ENCODE results near the gene SNHG17.
"Not testable (repeated sequence)": the region's sequence is repeated elsewhere in the genome, so short reads cannot be mapped to it uniquely, and the experiment has no call there.

The SNHG17 gene

GRCh38 chr20:38434770-38435554 lies at the start of gene SNHG17:
Gene SNHG17, minus strand, starts transcription at chr20:38435328.
- peak; percentile 94 for DNase-seq

DNA sequence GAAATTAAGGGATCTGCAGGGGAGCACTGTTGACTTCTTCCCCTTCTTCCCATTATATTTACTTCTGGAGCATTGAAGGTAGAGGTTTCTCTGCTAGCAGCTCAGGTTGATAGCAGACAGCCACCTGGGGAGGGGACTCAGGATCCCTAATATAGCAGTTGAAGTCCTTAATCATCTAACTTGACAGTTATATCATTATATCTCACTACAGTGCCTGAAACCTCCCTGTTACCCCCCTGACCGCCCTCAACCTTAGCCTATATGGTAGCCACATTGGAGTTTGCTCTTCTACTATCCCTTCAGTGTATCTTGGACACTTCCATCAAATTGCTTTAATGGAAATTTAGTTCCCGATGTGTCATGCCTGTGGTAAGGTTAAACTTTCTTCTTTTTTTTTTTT lies 44.5 kb upstream of the SNHG17 start:
- no peak for DNase-seq

DNA sequence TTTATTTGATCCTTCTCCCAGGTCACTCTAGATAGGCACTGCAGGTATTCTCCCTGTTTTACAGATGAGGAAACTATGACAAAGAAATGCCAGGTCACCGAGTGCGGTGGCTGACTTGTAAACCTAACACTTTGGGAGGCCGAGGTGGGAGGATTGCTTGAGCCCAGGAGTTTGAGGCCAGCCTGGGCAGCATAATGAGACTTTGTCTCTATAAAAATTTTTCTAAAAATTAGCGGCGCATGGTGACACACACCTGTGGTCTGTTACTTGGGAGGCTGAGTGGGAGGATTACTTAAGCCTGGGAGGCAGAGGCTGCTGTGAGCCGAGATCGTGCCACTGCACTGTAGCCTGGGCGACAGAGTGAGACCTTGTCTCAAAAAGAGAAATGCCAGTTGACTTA lies 42.6 kb upstream of the SNHG17 start:
- no peak for DNase-seq

- no peak for DNase-seq
Measured at GRCh38 chr20:38473367-38473795, 38.3 kb upstream of the SNHG17 start.

DNA sequence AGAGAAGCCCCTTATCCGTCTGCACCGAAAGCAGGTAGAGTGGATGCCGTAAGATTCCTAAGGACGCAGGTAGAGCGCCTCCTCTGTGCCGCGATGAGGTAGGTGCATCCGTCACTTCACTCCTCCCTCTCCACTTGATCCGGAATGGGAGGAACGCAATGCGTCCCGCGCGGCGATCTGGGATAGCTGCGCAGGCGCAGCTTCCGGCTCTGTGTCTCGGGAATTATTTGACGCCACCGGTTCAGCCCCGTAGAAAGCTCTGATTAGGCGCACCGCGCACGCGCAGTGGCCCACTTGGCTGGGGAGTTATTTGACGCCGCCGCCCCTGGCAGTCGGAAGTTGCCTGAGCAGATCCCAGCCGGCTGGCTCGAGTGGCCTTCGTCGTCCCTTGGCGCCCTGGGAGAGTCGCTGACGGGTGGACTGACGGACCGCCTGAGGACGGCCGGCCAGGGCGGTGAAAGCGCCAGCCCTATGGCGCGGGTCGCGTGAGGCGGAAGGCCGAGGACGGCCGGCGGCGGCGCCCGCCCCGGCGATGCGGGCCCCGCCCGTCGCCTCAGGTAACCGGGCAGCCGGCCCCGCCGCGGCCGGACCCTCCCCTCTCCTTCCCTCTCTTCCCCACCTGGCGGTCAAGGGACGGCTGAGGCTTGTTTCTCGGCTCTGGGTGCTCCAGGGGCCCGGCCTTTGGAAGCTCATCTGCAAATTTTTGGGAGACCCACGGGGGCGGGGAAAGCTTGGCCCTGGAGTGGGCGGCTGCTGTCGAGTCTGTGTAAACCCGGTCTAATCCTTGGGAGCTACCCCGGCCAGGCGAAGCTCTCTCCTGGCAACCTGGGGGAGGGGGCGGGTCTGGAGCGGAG lies 37.6 kb upstream of the SNHG17 start, which contains the start of gene RALGAPB:
Gene RALGAPB (plus strand): TSS at position 331 of the 854 bp plus-strand sequence. CDS start 15,590 bp downstream, outside the sequence.
- peak; percentile 100 for DNase-seq

- DNase-seq = no peak
Measured at GRCh38 chr20:38471987-38472512, 36.9 kb upstream of the SNHG17 start.

DNA sequence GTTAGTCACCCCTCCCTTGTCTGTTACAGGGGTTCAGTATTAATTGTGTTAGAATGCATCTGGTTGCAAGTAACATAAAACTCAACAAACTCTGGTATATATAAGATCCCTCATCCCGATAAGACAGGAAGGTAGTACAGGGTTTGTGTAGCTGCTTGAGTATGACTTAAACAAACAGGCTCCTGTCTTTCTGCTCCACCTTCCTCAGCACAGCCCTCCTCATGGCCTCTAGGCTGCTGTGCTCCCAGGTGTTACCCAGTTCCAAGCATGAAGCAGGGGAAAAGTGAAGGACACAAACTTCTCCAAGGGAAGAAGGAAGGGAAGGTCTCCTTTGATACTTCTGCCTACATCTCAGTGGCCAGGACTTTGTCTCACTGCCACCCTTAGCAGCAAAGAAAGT lies 36.1 kb upstream of the SNHG17 start:
- no peak for DNase-seq

DNA sequence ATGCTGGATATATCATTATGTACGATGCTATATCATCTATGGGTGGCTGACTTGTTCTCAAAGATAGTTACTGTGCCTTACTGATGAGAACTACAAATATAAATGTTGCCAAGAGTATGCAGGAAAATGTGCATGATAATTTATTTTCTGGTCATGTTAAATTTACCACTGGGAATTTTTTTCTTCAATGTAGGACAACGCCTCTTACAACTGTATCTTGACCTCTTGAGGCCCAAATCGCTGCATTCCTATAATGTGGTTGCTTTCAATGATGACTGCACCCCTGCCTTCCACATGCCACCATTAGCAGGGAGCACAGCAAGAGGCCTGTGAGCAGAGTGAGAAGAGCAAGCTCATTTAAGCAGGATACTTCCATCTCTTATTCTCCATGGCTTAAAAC lies 31.9 kb upstream of the SNHG17 start:
- DNase-seq = no peak

DNA sequence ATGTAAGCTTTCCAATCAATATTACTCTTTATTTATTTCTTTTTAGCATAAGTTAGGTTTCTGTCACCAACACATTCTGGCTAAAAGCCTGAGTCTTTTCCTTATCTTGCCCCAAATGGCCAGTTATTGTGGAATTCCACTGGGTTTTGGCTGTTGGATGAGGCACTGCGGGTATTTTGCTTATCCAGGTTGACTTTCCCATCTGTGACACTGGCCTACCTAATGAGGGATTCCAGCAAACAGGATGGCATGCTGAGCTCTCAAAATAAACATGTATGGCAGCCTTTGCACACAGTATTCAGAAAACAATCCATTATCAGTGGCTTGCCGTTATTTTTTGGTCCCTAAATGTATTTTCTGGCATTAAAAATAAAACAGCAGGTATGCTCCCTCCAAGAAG lies 31.0 kb upstream of the SNHG17 start:
- no peak for DNase-seq

DNA sequence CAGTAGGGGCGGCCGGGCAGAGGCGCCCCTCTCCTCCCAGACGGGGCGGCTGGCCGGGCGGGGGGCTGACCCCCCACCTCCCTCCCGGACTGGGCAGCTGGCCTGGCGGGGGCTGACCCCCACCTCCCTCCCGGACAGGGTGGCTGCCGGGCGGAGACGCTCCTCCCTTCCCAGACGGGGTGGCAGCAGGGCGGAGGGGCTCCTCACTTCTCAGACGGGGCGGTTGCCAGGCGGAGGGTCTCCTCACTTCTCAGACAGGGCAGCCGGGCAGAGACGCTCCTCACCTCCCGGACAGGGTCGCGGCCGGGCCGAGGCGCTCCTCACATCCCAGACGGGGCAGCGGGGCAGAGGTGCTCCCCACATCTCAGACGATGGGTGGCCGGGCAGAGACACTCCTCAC lies 26.4 kb upstream of the SNHG17 start:
- not testable (repeated sequence) for DNase-seq

DNA sequence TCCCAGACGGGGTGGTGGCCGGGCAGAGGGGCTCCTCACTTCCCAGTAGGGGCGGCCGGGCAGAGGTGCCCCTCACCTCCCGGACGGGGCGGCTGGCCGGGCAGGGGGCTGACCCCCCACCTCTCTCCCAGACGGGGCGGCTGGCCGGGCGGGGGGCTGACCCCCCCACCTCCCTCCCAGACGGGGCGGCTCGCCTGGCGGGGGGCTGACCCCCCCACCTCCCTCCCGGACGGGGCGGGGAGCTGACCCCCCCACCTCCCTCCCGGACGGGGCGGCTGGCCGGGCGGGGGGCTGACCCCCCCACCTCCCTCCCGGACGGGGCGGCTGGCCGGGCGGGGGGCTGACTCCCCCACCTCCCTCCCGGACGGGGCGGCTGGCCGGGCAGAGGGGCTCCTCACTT lies 26.0 kb upstream of the SNHG17 start:
- DNase-seq = not testable (repeated sequence)

DNA sequence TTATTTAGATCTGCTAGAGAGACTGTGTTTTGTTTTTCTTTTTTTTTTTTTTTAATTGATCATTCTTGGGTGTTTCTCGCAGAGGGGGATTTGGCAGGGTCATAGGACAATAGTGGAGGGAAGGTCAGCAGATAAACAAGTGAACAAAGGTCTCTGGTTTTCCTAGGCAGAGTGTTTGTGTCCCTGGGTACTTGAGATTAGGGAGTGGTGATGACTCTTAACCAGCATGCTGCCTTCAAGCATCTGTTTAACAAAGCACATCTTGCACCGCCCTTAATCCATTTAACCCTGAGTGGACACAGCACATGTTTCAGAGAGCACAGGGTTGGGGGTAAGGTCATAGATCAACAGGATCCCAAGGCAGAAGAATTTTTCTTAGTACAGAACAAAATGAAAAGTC lies 25.5 kb upstream of the SNHG17 start:
- not testable (repeated sequence) for DNase-seq

DNA sequence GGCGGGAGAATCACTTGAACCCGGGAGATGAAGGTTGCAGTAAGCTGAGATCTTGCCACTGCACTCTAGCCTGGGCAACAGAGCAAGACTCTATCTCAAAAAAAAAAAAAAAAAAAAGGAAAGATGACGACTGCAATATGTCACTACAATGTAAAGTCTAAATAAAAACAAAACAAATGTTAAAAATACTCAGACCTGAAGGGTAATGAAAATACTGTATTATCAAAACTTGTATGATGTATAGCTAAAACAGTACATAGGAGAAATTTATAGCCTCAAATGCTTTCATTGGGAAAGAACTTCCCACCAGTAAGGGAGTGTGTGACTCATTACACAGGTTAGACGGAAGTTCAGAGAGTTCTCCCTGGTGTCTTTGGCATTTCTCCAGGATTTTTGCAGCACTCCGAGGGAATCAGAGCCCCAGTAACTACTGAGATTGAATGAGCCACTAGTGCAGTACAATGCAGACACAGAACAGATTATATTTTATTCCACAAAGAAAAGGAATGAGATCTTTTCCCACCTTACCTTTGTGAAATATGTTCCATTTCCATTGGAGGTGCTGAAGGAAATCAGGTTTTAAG lies 25.0 kb upstream of the SNHG17 start:
- peak; percentile 63 for DNase-seq

- no peak for DNase-seq
Measured at GRCh38 chr20:38458314-38458713, 23.2 kb upstream of the SNHG17 start.

GRCh38 chr20:38454556-38455473 lies 19.7 kb upstream of the SNHG17 start:
- DNase-seq = no peak

GRCh38 chr20:38453941-38454340 lies 18.8 kb upstream of the SNHG17 start:
- peak; percentile 62 for DNase-seq

GRCh38 chr20:38452880-38453624 lies 17.9 kb upstream of the SNHG17 start:
- DNase-seq = no peak

- DNase-seq = no peak
Measured at GRCh38 chr20:38450412-38450975, 15.4 kb upstream of the SNHG17 start.

- DNase-seq = no peak
Measured at GRCh38 chr20:38449046-38449445, 13.9 kb upstream of the SNHG17 start.

DNA sequence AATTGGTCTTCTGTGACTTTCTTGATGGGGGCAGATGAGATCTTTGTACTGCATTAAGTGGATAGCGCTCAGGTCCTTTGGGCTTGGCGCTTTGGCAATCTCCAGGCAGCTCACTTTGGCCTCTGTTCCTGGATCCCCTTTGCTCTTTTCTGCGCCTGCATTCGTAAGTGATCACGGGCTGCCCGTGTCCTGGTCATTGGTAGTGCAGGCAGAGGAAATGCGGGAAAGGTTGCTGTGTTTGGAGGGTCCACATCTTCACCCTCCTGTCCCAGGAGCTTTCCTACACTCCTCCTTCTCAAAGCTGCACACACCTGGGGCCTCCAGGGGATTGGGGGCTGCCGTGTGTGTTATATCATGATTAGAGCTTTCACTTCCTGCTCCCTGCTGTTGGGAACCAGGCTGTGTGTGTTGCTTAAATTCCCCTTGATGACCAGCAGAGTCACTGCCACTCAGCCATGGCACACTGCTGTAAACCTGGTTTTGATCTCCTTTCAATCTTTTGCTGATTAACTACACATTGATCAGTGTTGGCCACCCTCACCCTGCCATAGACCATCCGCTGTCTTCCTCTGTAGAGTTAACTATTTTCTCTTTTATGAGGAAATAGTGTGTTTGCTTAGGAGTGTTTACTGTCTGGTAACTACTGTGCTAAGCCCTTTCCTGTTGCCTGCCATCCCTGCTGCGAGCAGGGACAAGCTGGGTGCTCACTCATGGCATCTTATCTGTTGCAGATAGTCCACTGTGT lies 13.0 kb upstream of the SNHG17 start:
- peak; percentile 31 for DNase-seq

Data from NCI-H146 (cell line).